ENCODE data around the gene PPP1R1A. TPM values are rescaled to one million over a fixed set of nuclear protein-coding genes. Genes with fewer than 3 reads are reported as not detected.

The PPP1R1A gene
- total RNA-seq, 1 donor from 2014 or later, result 0.76 TPM

- no peak for DNase-seq (ENCODE audit: low spot score in 2 of 2, unreplicated experiment in 2 of 2)
- Mint-ChIP-seq H3K9me3 (no peaks in the 10 kb centered on the region), H3K4me3 (peak overlapping the region; percentile 51), H3K27ac (no peak overlapping the region), H3K36me3 (no peaks in the 10 kb centered on the region), H3K4me1 (peaks cover 3% of the 10 kb centered on the region), H3K27me3 (ENCODE audit: low read depth) (peaks cover 86% of the 10 kb centered on the region)
- TF ChIP-seq CTCF (IDR thresholded peaks at IDR 0.05; ENCODE audit: unreplicated experiment), result no peak
Measured at GRCh38 chr12:54587315-54587873, 1.1 kb downstream of the PPP1R1A start.

DNA sequence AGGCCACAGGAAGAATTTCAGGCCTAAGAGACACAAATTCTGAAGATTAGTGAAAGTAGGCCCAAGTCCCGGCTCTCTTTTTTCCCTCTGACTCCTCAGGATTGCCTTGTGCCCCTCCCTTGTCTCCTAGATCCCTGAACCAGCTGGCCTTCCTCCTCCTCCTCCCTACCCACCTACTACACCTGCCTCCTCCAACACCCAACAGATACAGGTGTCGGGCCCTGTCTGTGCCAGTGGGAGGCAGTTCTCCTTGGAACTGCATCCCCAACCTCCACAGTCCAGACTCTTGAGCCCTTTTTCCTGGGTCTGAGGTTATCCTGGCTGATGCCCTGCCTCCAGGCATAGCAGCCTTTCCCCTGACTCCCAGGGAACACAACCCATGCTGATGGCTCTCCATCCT, 1.8 kb downstream of the PPP1R1A start:
- no peaks in the 10 kb centered on the region for H3K36me3 Mint-ChIP-seq
- H3K27me3 Mint-ChIP-seq (ENCODE audit: low read depth), result peaks cover 86% of the 10 kb centered on the region
- H3K9me3 Mint-ChIP-seq, result no peaks in the 10 kb centered on the region
- DNase-seq (ENCODE audit: low spot score in 2 of 2, unreplicated experiment in 2 of 2), result no peak
- TF ChIP-seq CTCF (IDR thresholded peaks at IDR 0.05; ENCODE audit: unreplicated experiment), result no peak
- no peak overlapping the region for H3K27ac Mint-ChIP-seq
- H3K4me1 Mint-ChIP-seq, result peaks cover 3% of the 10 kb centered on the region
- H3K4me3 Mint-ChIP-seq, result no peak overlapping the region

- H3K4me1 Mint-ChIP-seq, result peaks cover 3% of the 10 kb centered on the region
- H3K36me3 Mint-ChIP-seq, result no peaks in the 10 kb centered on the region
- H3K27me3 Mint-ChIP-seq (ENCODE audit: low read depth), result peaks cover 79% of the 10 kb centered on the region
- no peak overlapping the region for H3K27ac Mint-ChIP-seq
- no peak for TF ChIP-seq CTCF (IDR thresholded peaks at IDR 0.05; ENCODE audit: unreplicated experiment)
- no peaks in the 10 kb centered on the region for H3K9me3 Mint-ChIP-seq
- no peak for DNase-seq (ENCODE audit: low spot score in 2 of 2, unreplicated experiment in 2 of 2)
- no peak overlapping the region for H3K4me3 Mint-ChIP-seq
Measured at GRCh38 chr12:54585243-54585642, 3.2 kb downstream of the PPP1R1A start.

DNA sequence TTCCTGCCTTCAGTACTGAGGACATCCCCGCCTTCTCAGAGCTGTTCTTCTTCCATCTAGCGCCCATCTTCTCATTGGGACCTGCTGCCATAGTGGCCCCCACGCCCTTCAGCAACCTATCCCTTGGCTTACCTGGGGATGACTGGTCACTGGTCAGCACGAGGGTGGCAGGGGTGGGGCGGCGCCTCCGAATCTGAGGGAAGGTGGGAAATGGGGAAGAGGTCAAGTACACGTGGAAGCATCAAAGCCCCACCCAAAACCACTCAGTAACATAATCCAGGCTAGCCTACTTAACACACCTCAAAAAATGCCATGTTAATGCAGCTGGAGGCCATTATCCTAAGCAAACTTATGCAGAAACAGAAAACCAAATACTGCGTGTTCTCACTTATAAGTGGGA, 4.3 kb downstream of the PPP1R1A start:
- TF ChIP-seq CTCF (IDR thresholded peaks at IDR 0.05; ENCODE audit: unreplicated experiment), result no peak
- Mint-ChIP-seq H3K9me3 (no peaks in the 10 kb centered on the region), H3K36me3 (no peaks in the 10 kb centered on the region), H3K4me3 (no peak overlapping the region), H3K27me3 (ENCODE audit: low read depth) (peaks cover 77% of the 10 kb centered on the region), H3K4me1 (peaks cover 3% of the 10 kb centered on the region), H3K27ac (no peak overlapping the region)
- no peak for DNase-seq (ENCODE audit: low spot score in 2 of 2, unreplicated experiment in 2 of 2)

DNA sequence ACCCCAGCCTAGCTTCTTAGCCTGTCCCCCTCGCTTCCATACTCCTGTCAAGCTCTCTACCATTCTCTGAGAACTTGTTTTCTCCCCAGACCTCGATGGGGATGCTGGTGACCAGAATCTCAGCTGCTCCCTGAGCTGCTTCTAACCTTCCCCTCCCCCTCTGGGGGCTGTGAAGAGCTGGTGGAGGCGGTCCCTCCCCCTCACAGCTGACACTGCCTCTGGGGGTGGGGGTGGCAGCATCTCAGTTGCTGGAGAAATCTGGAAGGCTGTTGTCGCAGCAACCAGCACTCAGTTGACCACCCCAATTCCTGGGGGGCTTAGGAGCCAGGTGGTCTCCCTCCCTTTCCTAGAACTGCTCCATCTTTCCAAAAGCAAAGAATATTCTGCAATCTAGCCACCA, 4.7 kb downstream of the PPP1R1A start:
- Mint-ChIP-seq H3K36me3 (no peaks in the 10 kb centered on the region), H3K27me3 (ENCODE audit: low read depth) (peaks cover 76% of the 10 kb centered on the region), H3K27ac (no peak overlapping the region), H3K4me1 (peaks cover under 1% of the 10 kb centered on the region), H3K9me3 (no peaks in the 10 kb centered on the region), H3K4me3 (no peak overlapping the region)
- DNase-seq (ENCODE audit: low spot score in 2 of 2, unreplicated experiment in 2 of 2), result no peak
- no peak for TF ChIP-seq CTCF (IDR thresholded peaks at IDR 0.05; ENCODE audit: unreplicated experiment)

- Mint-ChIP-seq H3K4me1 (no peaks in the 10 kb centered on the region), H3K4me3 (no peak overlapping the region), H3K9me3 (no peaks in the 10 kb centered on the region), H3K27ac (no peak overlapping the region), H3K27me3 (ENCODE audit: low read depth) (peaks cover 76% of the 10 kb centered on the region), H3K36me3 (no peaks in the 10 kb centered on the region)
- no peak for TF ChIP-seq CTCF (IDR thresholded peaks at IDR 0.05; ENCODE audit: unreplicated experiment)
- DNase-seq (ENCODE audit: low spot score in 2 of 2, unreplicated experiment in 2 of 2), result no peak
Measured at GRCh38 chr12:54581412-54581811, 7.0 kb downstream of the PPP1R1A start.
